Stimulated activated CD4-positive, alpha-beta T cell treated with anti-CD3 and anti-CD28 coated beads, Interleukin-4, amount 100 ng/mL, for 4 hours (primary cell): ENCODE data around the gene PSMG1.
"Not testable (repeated sequence)": the region's sequence is repeated elsewhere in the genome, so short reads cannot be mapped to it uniquely, and the experiment has no call there.

Experiments
- DNase-seq, 2 experiments: peaks; one replicate each; pipeline ENCODE4 v3.0.0-alpha.2; 2020

The PSMG1 gene

GRCh38 chr21:39155578-39155977 lies 27.7 kb downstream of the PSMG1 start:
- DNase-seq: no peak

DNA sequence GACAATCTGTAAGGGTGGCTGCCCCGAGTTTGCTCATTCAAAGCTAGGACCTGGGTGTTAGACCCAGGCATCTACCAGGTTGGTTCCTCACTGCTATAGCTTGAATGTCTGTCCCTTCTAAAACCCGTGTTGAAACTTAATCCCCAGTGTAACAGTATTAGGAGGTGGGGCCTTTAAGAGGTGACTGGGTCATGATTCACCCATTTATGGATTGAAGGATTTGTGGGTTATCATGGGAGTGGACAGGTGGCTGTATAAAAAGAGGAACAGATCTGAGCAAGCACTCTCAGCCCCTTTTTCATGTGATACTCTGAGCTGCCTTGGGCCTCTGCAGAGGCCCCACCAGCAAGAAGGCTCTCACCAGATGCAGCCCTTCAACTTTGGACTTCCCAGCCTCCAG lies 29.4 kb downstream of the PSMG1 start:
- no peak for DNase-seq

- DNase-seq: no peak
These were observed 29.9 kb downstream of the PSMG1 start for GRCh38 chr21:39153373-39153772.

DNA sequence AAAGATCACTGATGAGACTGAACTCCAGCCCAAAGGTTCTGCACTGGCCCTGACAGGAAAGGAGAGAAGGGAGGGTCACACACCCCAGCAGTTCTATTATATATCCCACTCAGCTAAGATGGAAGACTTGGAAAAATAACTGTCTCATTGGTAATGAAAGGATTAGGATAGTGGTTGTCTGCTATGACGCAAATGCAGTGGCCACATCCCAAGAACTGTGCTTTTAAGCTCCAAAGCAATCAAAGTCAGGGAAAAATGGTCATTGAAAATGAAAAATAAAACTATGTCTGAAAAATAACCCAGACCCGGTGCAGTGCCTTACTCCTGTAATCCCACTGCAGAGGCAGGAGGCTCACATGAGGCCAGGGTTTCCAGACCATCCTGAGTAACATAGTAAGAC lies 31.0 kb downstream of the PSMG1 start:
- no peak for DNase-seq

GRCh38 chr21:39150877-39151276 lies 32.4 kb downstream of the PSMG1 start:
- no peak for DNase-seq

GRCh38 chr21:39150316-39150715 lies 32.9 kb downstream of the PSMG1 start:
- no peak for DNase-seq

GRCh38 chr21:39149882-39150281 lies 33.4 kb downstream of the PSMG1 start:
- DNase-seq: no peak

- DNase-seq: no peak
These were observed 34.3 kb downstream of the PSMG1 start for GRCh38 chr21:39148975-39149374.

- DNase-seq: no peak
These were observed 39.1 kb downstream of the PSMG1 start for GRCh38 chr21:39144191-39144590.

- no peak for DNase-seq
These were observed 40.3 kb downstream of the PSMG1 start for GRCh38 chr21:39142972-39143371.

- DNase-seq: no peak
These were observed 41.7 kb downstream of the PSMG1 start for GRCh38 chr21:39141502-39141901.

DNA sequence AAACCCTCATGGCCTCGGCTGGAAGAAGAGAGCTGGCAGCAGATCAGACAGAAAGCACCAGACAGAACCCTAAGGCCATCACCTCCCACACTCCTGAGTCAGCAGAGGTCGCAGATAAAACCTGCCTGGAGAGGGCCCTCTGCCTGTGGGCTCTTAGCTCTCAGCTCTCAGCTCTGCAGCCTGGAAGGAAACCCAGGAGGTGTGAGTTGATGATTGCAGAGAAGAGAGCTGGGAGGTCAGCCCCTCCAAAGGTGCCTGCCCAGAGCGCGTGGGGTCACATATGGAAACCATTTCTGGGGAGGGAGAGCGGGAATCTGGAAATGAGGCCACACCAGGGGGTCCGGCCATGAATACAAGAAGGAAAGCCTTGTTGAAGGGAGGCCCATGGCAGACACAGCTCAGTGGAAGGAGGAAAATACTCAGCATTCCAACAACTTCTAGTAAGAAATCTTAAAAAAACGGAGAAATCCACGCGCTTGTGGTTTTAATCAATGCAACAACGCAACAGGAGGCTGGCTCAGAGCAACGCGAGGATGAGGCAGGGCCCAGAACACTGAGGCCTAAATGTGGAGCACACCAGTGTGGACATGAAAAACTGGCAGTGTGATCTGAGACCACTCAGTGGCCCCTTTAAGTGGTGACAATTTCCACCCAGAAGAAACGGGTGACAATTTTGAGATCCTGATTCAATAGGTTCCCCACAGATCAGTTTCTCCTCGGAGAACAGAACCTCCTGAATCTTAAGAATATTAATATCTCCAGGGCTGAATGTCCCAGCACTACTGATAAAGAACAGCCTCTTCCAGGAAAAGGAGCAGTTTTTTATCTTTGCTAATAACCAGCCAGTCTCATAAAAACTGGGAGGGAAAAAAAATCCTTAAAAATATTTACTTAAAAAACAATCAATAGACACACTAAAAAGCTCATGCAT lies 45.7 kb downstream of the PSMG1 start:
- DNase-seq: no peak

DNA sequence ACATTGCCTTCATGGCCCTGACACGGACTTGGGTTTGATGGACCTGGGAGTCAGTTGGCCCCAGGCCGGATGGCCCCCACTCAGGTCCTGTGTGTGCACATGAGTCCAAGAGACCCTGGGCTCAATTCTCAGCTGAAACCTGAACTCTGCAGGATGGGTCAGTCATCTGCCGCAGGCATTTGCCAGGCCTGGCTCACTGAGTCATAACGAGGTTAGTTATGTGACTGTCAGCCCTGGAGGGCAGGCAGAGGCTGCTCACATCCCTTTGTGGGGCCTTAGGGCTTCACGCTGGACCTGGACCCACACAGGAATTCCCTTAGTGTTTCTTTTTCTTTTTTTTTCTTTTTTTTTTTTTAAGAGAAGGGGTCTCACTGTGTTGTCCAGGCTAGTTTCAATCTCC lies 46.5 kb downstream of the PSMG1 start:
- no peak for DNase-seq

GRCh38 chr21:39136138-39136537 lies 47.1 kb downstream of the PSMG1 start:
- DNase-seq: not testable (repeated sequence)

DNA sequence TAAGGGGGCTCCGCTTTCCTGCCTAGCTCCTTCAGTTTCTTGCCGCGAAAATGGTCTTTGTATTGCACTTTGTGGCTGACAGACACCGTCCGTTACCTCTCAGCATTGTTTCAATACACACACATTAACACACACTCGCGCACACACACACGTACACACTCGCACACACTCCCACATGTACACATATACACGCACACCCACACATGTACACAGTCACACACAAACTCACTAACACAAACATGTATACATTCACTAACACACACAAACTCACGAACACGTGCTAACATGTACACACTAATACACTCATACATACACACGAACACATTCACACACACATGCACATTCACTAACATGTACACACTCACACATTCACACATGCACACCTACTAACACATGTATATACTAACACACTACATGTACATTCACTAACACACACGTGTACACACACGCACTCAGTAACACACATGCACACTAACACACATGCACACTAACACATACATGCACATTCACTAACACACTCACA lies 48.9 kb downstream of the PSMG1 start:
- no peak for DNase-seq

DNA sequence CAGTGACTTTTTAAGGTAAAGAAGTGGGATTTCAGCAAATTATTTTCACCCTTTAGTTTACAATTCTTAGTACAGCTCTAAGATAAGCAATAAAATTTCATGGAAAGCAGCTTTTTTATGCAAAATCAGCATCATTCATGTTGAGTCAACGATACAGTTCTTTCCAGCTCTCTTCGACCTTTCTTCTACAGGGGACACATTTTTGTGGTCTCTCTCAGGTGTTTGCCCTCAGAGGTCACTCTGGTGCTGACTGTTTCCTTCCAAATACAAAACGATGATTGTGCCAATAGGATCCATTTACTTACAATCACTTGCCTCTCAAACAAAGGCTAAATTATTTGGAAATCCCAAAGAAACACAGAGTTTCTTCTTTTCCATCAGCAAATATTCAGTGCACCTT lies 51.0 kb downstream of the PSMG1 start:
- DNase-seq: no peak

DNA sequence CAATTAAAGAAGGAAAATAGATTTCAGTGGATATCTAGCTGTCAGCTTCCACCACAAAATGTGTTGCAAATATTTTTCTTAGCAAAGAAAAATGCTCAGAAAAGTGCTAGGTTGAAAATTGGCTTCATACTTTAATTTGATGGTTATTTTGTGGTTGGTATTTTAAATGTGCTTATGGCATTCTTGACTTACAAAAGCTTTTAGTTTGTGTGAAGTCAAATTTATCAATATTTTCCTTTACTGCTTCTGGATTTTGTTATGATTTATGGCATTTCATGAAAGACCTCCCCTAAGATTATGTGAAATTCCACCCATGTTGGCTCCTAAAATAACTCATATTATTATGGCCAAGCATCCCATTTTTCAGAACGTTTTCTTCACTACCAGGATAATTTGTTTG lies 51.5 kb downstream of the PSMG1 start:
- DNase-seq: no peak

DNA sequence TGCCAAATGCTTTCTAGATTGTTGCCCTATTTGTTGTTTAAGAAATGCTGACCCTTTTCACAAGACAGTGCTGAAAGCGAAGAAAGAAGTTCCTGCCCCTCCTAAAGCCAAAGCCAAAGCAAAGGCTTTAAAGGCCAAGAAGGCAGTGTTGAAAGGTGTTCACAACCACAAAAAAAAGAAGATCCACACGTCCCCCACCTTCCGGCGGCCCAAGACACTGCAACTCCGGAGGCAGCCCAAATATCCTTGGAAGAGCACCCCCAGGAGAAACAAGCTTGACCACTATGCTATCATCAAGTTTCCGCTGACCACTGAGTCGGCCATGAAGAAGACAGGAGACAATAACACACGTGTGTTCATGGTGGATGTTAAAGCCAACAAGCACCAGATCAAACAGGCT lies 55.7 kb downstream of the PSMG1 start:
- DNase-seq: no peak

DNA sequence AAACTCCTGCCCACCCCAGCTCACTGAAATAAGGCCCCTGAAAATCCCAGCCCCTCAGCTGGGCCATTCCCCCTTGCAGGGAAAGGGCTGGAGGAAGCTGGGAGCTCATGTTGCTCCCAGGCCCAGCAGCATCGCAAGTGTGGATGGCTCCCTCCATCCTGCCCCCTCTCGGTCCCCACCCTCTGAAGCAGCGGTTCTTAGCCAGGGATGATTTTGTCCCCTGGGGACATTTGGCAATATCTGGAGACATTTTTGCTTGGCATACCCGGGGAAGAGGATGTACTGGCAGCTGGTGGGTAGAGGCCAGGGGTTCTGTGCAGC lies 56.8 kb downstream of the PSMG1 start:
- no peak for DNase-seq

DNA sequence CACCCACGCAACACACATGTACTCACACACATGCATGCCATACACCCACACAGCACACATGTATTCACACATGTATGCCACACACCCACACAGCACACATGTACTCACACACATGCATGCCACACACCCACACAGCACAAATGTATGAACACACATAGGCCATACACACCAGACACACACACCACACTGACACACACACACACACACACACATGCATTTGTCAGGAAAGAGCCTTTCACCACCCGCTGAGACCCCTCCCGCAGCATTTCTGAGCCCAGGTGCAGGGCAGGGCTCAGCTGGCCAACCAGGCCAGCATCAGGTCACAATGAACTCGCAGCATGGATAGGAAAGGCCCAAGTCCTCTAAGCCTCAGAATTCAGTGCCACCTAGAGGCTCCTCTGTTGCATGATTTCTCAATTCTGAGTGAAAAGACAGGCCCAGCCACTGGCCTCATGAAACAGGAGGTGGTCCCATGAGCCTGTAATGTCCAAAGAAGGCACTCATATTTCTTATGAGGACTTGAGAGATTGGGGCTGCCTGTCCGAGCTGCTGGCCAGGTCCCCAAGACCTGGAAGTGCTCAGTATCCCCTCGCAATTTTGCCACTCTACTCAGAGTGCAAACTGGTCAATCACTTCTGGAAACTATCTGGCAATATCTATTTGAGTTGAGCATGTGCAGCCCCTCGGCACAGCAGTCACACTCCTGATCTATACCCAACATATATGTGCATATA lies 57.3 kb downstream of the PSMG1 start:
- DNase-seq: no peak
